EL (cell line): ENCODE measurements around the gene AK5.
"Not testable (repeated sequence)": the region's sequence is repeated elsewhere in the genome, so short reads cannot be mapped to it uniquely, and the experiment has no call there.

Experiments used
- DNase-seq: peaks from one replicate; pipeline ENCODE4 v3.0.0-alpha.2; 2016

The AK5 gene

GRCh38 chr1:77513839-77514763 is 232.3 kb downstream of the AK5 start:
- peak; percentile 92 for DNase-seq

GRCh38 chr1:77514921-77515776 is 233.3 kb downstream of the AK5 start:
- peak; percentile 83 for DNase-seq

- no peak for DNase-seq
Observed at GRCh38 chr1:77516106-77516505, 234.3 kb downstream of the AK5 start.

GRCh38 chr1:77524038-77524437 is 242.2 kb downstream of the AK5 start:
- DNase-seq, result no peak

GRCh38 chr1:77531149-77531548 is 249.3 kb downstream of the AK5 start:
- not testable (repeated sequence) for DNase-seq

- DNase-seq, result not testable (repeated sequence)
Observed at GRCh38 chr1:77531596-77532280, 249.9 kb downstream of the AK5 start.

- no peak for DNase-seq
Observed at GRCh38 chr1:77532641-77533040, 250.8 kb downstream of the AK5 start.

- peak; percentile 73 for DNase-seq
Observed at GRCh38 chr1:77533660-77534305, 252.0 kb downstream of the AK5 start.

GRCh38 chr1:77534456-77534855 is 252.6 kb downstream of the AK5 start:
- DNase-seq, result peak; percentile 35

- peak; percentile 98 for DNase-seq
Observed at GRCh38 chr1:77536813-77537212, 255.0 kb downstream of the AK5 start.

GRCh38 chr1:77538956-77539518 is 257.2 kb downstream of the AK5 start:
- peak; percentile 95 for DNase-seq

- DNase-seq, result peak; percentile 93
Observed at GRCh38 chr1:77539519-77540142, 257.8 kb downstream of the AK5 start.

GRCh38 chr1:77540501-77541161 is 258.8 kb downstream of the AK5 start:
- peak; percentile 90 for DNase-seq

GRCh38 chr1:77541162-77541545 is 259.3 kb downstream of the AK5 start:
- DNase-seq, result no peak

- DNase-seq, result no peak
Observed at GRCh38 chr1:77542813-77543420, 261.1 kb downstream of the AK5 start.

GRCh38 chr1:77543822-77544448 is 262.1 kb downstream of the AK5 start:
- peak; percentile 31 for DNase-seq

GRCh38 chr1:77544845-77545244 is 263.0 kb downstream of the AK5 start:
- no peak for DNase-seq

GRCh38 chr1:77545970-77546369 is 264.2 kb downstream of the AK5 start:
- peak; percentile 59 for DNase-seq

- DNase-seq, result no peak
Observed at GRCh38 chr1:77546890-77547289, 265.1 kb downstream of the AK5 start.

- no peak for DNase-seq
Observed at GRCh38 chr1:77548285-77548684, 266.5 kb downstream of the AK5 start.
